Pancreas (tissue), 10 donors: ENCODE data around the gene MCF2L2. TPM values are rescaled to one million over a fixed set of nuclear protein-coding genes. Genes with fewer than 3 reads are reported as not detected.
A peak's percentile ranks its signal among the peaks of the same experiment; 100 is the strongest.

ENCODE experiments used
- ATAC-seq, 4 donors: fragments of 200-7000 bp; cut with Tn5 transposase; one replicate each; pipeline versions ENCODE4 v1.8.0 to v1.9.1; 2020; ENCODE audit warnings: mild to moderate bottlenecking in 4 of 4, moderate library complexity in 4 of 4
- DNase-seq, 6 donors: peaks; one replicate each; pipeline ENCODE4 v3.0.0-alpha.2; 2020
- FAIRE-seq: peaks from 2 replicates; lab custom pipeline; 2012; peaks lifted over from hg19 to GRCh38; lab: Jason Lieb, UNC
- H3K27ac ChIP-seq, 4 donors: fragments of 200-600 bp; sonication (generic); 1 replicate in 3 of 4; 2 replicates in 1 of 4; pipeline versions ENCODE4 v1.5.0 to v1.8.0; 2020
- H3K27me3 ChIP-seq, 4 donors: fragments of 200-600 bp; one replicate each; pipeline ENCODE4 v1.8.0; 2021
- H3K36me3 ChIP-seq, 3 donors: fragments of 200-600 bp; sonication (generic) in 1 of 3; one replicate each; pipeline versions ENCODE4 v1.5.0 to v1.8.0; 2020 to 2021
- H3K4me1 ChIP-seq, 3 donors: fragments of 200-600 bp; one replicate each; pipeline ENCODE4 v1.8.0; 2021
- H3K4me3 ChIP-seq, 4 donors: fragments of 200-600 bp; sonication (generic) in 2 of 4; one replicate each; pipeline versions ENCODE4 v1.5.0 to v1.8.0; 2020 to 2021
- H3K9me3 ChIP-seq, 4 donors: fragments of 200-600 bp; one replicate each; pipeline ENCODE4 v1.8.0; 2021
- WGBS, 2 donors: extraction: QIAGEN DNeasy Blood & Tissue Kit; methylation state at CpG; one replicate each; pipeline ENCODE4 v1.1.7; 2013; 5-methylcytosine and 5-hydroxymethylcytosine counted together
- intact Hi-C, 3 donors: fragments of 100-400 bp; cut with DNase I; formaldehyde crosslinking; loops; one replicate each; pipeline versions ENCODE4 v1.11.1 to v1.14.2; 2022
- polyA plus RNA-seq, 2 donors: library from polyadenylated mRNA; stranded (reverse); fragments of 200-250 nt; gene quantifications; one replicate each; pipeline ENCODE4 v1.2.3, GENCODE V29; 2013
- total RNA-seq, 6 donors: library from RNA; stranded (reverse); fragmentation: NEBNext Ultra II Directional in 4 of 6; extraction: Animal tissue kit (Norgen Biotek cat#: 25700) in 4 of 6; gene quantifications; one replicate each; pipeline versions ENCODE4 v1.2.1 to v1.2.4, GENCODE V29; 2021 to 2023
- TF ChIP-seq, protein P1 (sequence below), 4 donors: fragments of 200-600 bp; sonication (generic) in 3 of 4; IDR thresholded peaks; one replicate each; pipeline versions ENCODE4 v1.5.0 to v1.8.0; 2021; ENCODE audit warnings: antibody characterized with exemption in 4 of 4
- donor health status: healthy with polysubstance abuse.
- donor health status: DM: no; HTN: no; CAD: no; lungs with moderate emphysema.
- donor health status: DM: no; HTN: no; CAD: no.
- donor health status: control.
- donor health status: control.
- donor health status: Bipolar disorder and iron deficiency.
- donor health status: DM: yes; HTN: yes; CAD: no.
- donor health status: DM: no; HTN: no; CAD: no.
- donor health status: DM: no; HTN: no; CAD: no.
- donor health status: DM: yes; HTN: yes; CAD: no.

MCF2L2 gene
- total and polyA plus RNA-seq, 8 donors: 0.54 to 2.0 (median 0.97) TPM

DNA sequence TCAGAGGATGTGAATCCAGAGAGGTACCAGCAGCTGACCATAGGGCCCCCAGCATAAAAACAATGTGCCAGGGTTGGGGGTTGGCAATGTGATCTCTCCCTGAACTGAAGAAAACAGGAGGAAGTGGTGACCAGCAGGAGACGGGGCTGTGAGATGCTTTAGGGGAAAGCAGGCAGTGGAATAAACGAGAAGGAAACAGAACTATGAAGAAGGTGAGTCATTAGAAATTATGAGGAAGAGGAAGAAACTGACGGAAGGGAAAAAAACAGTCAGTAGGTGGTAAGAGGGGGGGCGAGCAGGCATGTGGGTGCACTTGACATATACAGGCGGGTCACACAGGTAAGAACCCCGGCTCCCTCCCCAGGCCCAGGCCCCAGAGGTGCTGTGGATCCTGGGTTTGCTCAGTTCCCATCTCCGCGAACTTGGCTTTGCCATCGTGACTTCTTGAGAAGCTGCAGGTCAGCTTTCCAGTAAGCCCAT lies 217.5 kb downstream of the MCF2L2 start:
- Histone ChIP-seq H3K27me3 (no peaks in the 10 kb centered on the region), H3K27ac (peak overlapping the region in 2 of 4 donors; percentile 42 to 70), H3K4me3 (no peak overlapping the region), H3K36me3 (no peaks in the 10 kb centered on the region), H3K4me1 (no peaks in the 10 kb centered on the region), H3K9me3 (no peaks in the 10 kb centered on the region)
- DNase-seq: peak in 1 of 6 donors; percentile 34
- no peak for FAIRE-seq
- TF ChIP-seq, protein P1, sequence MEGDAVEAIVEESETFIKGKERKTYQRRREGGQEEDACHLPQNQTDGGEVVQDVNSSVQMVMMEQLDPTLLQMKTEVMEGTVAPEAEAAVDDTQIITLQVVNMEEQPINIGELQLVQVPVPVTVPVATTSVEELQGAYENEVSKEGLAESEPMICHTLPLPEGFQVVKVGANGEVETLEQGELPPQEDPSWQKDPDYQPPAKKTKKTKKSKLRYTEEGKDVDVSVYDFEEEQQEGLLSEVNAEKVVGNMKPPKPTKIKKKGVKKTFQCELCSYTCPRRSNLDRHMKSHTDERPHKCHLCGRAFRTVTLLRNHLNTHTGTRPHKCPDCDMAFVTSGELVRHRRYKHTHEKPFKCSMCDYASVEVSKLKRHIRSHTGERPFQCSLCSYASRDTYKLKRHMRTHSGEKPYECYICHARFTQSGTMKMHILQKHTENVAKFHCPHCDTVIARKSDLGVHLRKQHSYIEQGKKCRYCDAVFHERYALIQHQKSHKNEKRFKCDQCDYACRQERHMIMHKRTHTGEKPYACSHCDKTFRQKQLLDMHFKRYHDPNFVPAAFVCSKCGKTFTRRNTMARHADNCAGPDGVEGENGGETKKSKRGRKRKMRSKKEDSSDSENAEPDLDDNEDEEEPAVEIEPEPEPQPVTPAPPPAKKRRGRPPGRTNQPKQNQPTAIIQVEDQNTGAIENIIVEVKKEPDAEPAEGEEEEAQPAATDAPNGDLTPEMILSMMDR (IDR thresholded peaks at IDR 0.05): no peak
- ATAC-seq: peak in 3 of 4 donors; percentile 17 to 82 (median 71)
- intact Hi-C loops: no loop called here
- WGBS, 2 donors: 72 to 77% methylated on average over 9 of the region's 9 CpGs

DNA sequence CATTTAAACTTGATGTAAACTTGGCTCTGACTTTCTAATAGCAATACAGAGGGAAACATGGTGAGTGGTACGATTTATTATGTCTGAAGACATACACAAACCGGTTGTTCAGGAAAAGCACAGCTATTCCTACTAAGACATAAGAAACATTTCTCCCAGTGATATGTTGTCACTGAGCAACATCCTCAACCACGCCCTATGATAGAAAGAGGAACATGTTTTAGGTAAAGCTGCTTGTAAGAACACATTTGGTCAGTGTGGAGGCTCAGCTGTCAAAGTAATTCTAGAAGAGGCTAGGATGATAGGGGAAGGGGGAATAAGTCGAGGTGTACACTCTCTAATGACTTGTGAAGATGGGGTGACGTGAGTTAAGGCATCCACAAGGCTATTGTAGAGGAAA lies 218.1 kb downstream of the MCF2L2 start:
- no peaks in the 10 kb centered on the region for H3K4me1 ChIP-seq
- DNase-seq: no peak
- peak in 2 of 4 donors; percentile 26 to 42 for ATAC-seq
- H3K27ac ChIP-seq: peak overlapping the region in 2 of 4 donors; percentile 42 to 70
- no peak for FAIRE-seq
- no peak overlapping the region for H3K4me3 ChIP-seq
- H3K9me3 ChIP-seq: no peaks in the 10 kb centered on the region
- intact Hi-C loops: no loop called here
- no peaks in the 10 kb centered on the region for H3K27me3 ChIP-seq
- WGBS, 2 donors: 81 to 82% methylated on average over 5 of the region's 5 CpGs
- no peaks in the 10 kb centered on the region for H3K36me3 ChIP-seq
- TF ChIP-seq, protein P1 (IDR thresholded peaks at IDR 0.05): no peak

DNA sequence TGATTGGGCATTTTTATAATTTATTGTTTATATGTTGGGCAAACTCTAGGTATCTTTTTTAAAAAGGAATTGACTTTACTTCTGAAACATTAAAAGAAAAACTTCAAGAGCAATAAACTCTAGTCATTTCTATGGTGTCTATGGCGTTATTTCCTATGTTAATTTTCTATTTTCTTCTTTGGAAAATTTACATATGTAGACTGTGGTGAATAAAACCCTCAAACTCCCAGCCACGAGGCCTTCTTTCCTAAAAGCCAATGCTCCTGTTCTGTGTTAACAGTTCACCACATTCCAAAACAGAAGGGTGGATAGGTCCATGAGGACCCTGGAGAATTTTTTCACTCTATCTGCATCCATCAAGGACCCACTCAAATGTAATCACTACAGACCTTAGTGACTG lies 219.6 kb downstream of the MCF2L2 start:
- no peaks in the 10 kb centered on the region for H3K4me1 ChIP-seq
- H3K9me3 ChIP-seq: no peaks in the 10 kb centered on the region
- FAIRE-seq (no peak), ATAC-seq (no peak), DNase-seq (no peak)
- WGBS, 2 donors: 68 to 88% methylated on average over 2 of the region's 2 CpGs
- H3K36me3 ChIP-seq: no peaks in the 10 kb centered on the region
- H3K27ac ChIP-seq: no peak overlapping the region
- no peaks in the 10 kb centered on the region for H3K27me3 ChIP-seq
- intact Hi-C loops: no loop called here
- TF ChIP-seq, protein P1 (IDR thresholded peaks at IDR 0.05): no peak
- H3K4me3 ChIP-seq: no peak overlapping the region

- intact Hi-C loops: no loop called here
- DNase-seq: no peak
- H3K4me3 ChIP-seq: no peak overlapping the region
- no peak overlapping the region for H3K27ac ChIP-seq
- ATAC-seq: no peak
- no peaks in the 10 kb centered on the region for H3K27me3 ChIP-seq
- TF ChIP-seq, protein P1 (IDR thresholded peaks at IDR 0.05): no peak
- 66 to 71% methylated on average over 2 of the region's 2 CpGs for WGBS, 2 donors
- FAIRE-seq: no peak
- H3K36me3 ChIP-seq: no peaks in the 10 kb centered on the region
- H3K9me3 ChIP-seq: no peaks in the 10 kb centered on the region
- H3K4me1 ChIP-seq: no peaks in the 10 kb centered on the region
Observed at GRCh38 chr3:183208260-183208659, 220.2 kb downstream of the MCF2L2 start.

- Histone ChIP-seq H3K9me3 (no peaks in the 10 kb centered on the region), H3K27ac (no peak overlapping the region), H3K27me3 (no peaks in the 10 kb centered on the region), H3K36me3 (no peaks in the 10 kb centered on the region), H3K4me1 (no peaks in the 10 kb centered on the region), H3K4me3 (no peak overlapping the region)
- no peak for ATAC-seq
- no peak for FAIRE-seq
- TF ChIP-seq, protein P1 (IDR thresholded peaks at IDR 0.05): no peak
- no peak for DNase-seq
- intact Hi-C loops: no loop called here
Observed at GRCh38 chr3:183203670-183204069, 224.7 kb downstream of the MCF2L2 start.
